Nephron (organoid): ENCODE measurements around the gene PEX5L.

Experiments
- H3K27ac Mint-ChIP-seq, 3 experiments: 2 replicates each; pipeline ENCODE4 v1.8.0; 2020; ENCODE audit warnings: mixed read lengths in 3 of 3, mild to moderate bottlenecking in 2 of 3, moderate library complexity in 1 of 3
- H3K27me3 Mint-ChIP-seq: 2 replicates; pipeline ENCODE4 v1.8.0; 2021; ENCODE audit warnings: low read depth, mild to moderate bottlenecking, moderate library complexity, mixed read lengths
- H3K36me3 Mint-ChIP-seq: 2 replicates; pipeline ENCODE4 v1.8.0; 2020; ENCODE audit warnings: low read depth, mixed read lengths
- H3K4me1 Mint-ChIP-seq: 2 replicates; pipeline ENCODE4 v1.8.0; 2020; ENCODE audit warnings: mixed read lengths
- H3K4me3 Mint-ChIP-seq, 3 experiments: 2 replicates each; pipeline ENCODE4 v1.8.0; 2020; ENCODE audit warnings: mild to moderate bottlenecking in 3 of 3, mixed read lengths in 3 of 3, moderate library complexity in 2 of 3
- H3K9me3 Mint-ChIP-seq: 2 replicates; pipeline ENCODE4 v1.8.0; 2020; ENCODE audit warnings: mixed read lengths
- CTCF ChIP-seq, 3 experiments: fragments of 200-600 bp; sonication (generic); IDR thresholded peaks; one replicate each; pipeline ENCODE4 v1.5.0; 2021; ENCODE audit warnings: antibody characterized with exemption in 3 of 3; ENCODE audit not compliant: unreplicated experiment in 3 of 3

PEX5L gene

GRCh38 chr3:179945569-179945968 lies 91.2 kb downstream of the PEX5L start:
- no peak overlapping the region for H3K27ac Mint-ChIP-seq
- H3K4me3 Mint-ChIP-seq = no peak overlapping the region
- no peak for TF ChIP-seq CTCF (IDR thresholded peaks at IDR 0.05; ENCODE audit: unreplicated experiment in 3 of 3)
- peaks cover 3% of the 10 kb centered on the region for H3K27me3 Mint-ChIP-seq
- H3K4me1 Mint-ChIP-seq = peaks cover 20% of the 10 kb centered on the region
- no peaks in the 10 kb centered on the region for H3K36me3 Mint-ChIP-seq
- H3K9me3 Mint-ChIP-seq = no peaks in the 10 kb centered on the region

- Mint-ChIP-seq H3K9me3 (no peaks in the 10 kb centered on the region), H3K4me3 (no peak overlapping the region), H3K4me1 (peaks cover 3% of the 10 kb centered on the region), H3K36me3 (no peaks in the 10 kb centered on the region), H3K27me3 (no peaks in the 10 kb centered on the region), H3K27ac (no peak overlapping the region)
- no peak for TF ChIP-seq CTCF (IDR thresholded peaks at IDR 0.05; ENCODE audit: unreplicated experiment in 3 of 3)
Observed at GRCh38 chr3:179943117-179943880, 93.4 kb downstream of the PEX5L start.

GRCh38 chr3:179942553-179943075 lies 94.1 kb downstream of the PEX5L start:
- Mint-ChIP-seq H3K27ac (no peak overlapping the region), H3K36me3 (no peaks in the 10 kb centered on the region)
- no peak for TF ChIP-seq CTCF (IDR thresholded peaks at IDR 0.05; ENCODE audit: unreplicated experiment in 3 of 3)

GRCh38 chr3:179935710-179936109 lies 101.0 kb downstream of the PEX5L start:
- H3K4me3 Mint-ChIP-seq = no peak overlapping the region
- H3K27ac Mint-ChIP-seq = no peak overlapping the region
- H3K9me3 Mint-ChIP-seq = no peaks in the 10 kb centered on the region
- H3K4me1 Mint-ChIP-seq = no peaks in the 10 kb centered on the region
- no peaks in the 10 kb centered on the region for H3K36me3 Mint-ChIP-seq
- TF ChIP-seq CTCF (IDR thresholded peaks at IDR 0.05; ENCODE audit: unreplicated experiment in 3 of 3) = no peak
- no peaks in the 10 kb centered on the region for H3K27me3 Mint-ChIP-seq

More at GRCh38 chr3:179942553-179943075, 94.1 kb downstream of the PEX5L start:
- Mint-ChIP-seq H3K4me1 (no peaks in the 10 kb centered on the region), H3K27me3 (no peaks in the 10 kb centered on the region), H3K4me3 (no peak overlapping the region), H3K9me3 (no peaks in the 10 kb centered on the region)

GRCh38 chr3:179933914-179934313 lies 102.8 kb downstream of the PEX5L start:
- Mint-ChIP-seq H3K36me3 (no peaks in the 10 kb centered on the region), H3K27ac (no peak overlapping the region), H3K9me3 (no peaks in the 10 kb centered on the region), H3K4me1 (peaks cover 5% of the 10 kb centered on the region), H3K4me3 (no peak overlapping the region), H3K27me3 (no peaks in the 10 kb centered on the region)
- TF ChIP-seq CTCF (IDR thresholded peaks at IDR 0.05; ENCODE audit: unreplicated experiment in 3 of 3) = no peak

- no peak overlapping the region for H3K4me3 Mint-ChIP-seq
Observed at GRCh38 chr3:179933080-179933479, 103.7 kb downstream of the PEX5L start.

More at GRCh38 chr3:179933080-179933479, 103.7 kb downstream of the PEX5L start:
- H3K36me3 Mint-ChIP-seq = no peaks in the 10 kb centered on the region
- H3K9me3 Mint-ChIP-seq = no peaks in the 10 kb centered on the region
- H3K27ac Mint-ChIP-seq = no peak overlapping the region
- no peak for TF ChIP-seq CTCF (IDR thresholded peaks at IDR 0.05; ENCODE audit: unreplicated experiment in 3 of 3)
- H3K4me1 Mint-ChIP-seq = peaks cover 12% of the 10 kb centered on the region
- no peaks in the 10 kb centered on the region for H3K27me3 Mint-ChIP-seq
